Activated CD8-positive, alpha-beta memory T cell treated with anti-CD3 and anti-CD28 coated beads, Interleukin-2, amount 10 ng/mL, durations not matched to agents 7 days and 5 days (primary cell): ENCODE results near the gene NSMCE3. TPM values are rescaled to one million over a fixed set of nuclear protein-coding genes. Genes with fewer than 3 reads are reported as not detected.

Experiments used
- ATAC-seq: fragments of 150-1000 bp; cut with Tn5 transposase; one replicate; pipeline ENCODE4 v1.10.0; 2021; ENCODE audit warnings: moderate library complexity
- CTCF ChIA-PET: fragments of 350-600 bp; sonication (Branson Sonifier 250); formaldehyde crosslinking; loops from one replicate; lab custom pipeline; 2021; ENCODE audit warnings: antibody characterized with exemption; lab: Charles Lee
- DNase-seq: peaks from one replicate; pipeline ENCODE4 v3.0.0-alpha.2; 2020
- H3K27ac Mint-ChIP-seq: one replicate; pipeline ENCODE4 v1.8.0; 2021; ENCODE audit warnings: mild to moderate bottlenecking, mixed read lengths
- H3K27me3 Mint-ChIP-seq: one replicate; pipeline ENCODE4 v1.8.0; 2021; ENCODE audit warnings: mixed read lengths
- H3K36me3 Mint-ChIP-seq: one replicate; pipeline ENCODE4 v1.8.0; 2021; ENCODE audit warnings: mild to moderate bottlenecking, mixed read lengths
- H3K4me1 Mint-ChIP-seq: one replicate; pipeline ENCODE4 v1.8.0; 2021; ENCODE audit warnings: mixed read lengths
- H3K4me3 Mint-ChIP-seq: one replicate; pipeline ENCODE4 v1.8.0; 2021; ENCODE audit warnings: mild to moderate bottlenecking, moderate library complexity, mixed read lengths
- H3K9me3 Mint-ChIP-seq: one replicate; pipeline ENCODE4 v1.8.0; 2022; ENCODE audit warnings: low read depth, mixed read lengths
- total RNA-seq, 2 experiments: library from RNA; stranded (reverse); gene quantifications; one replicate each; pipeline ENCODE4 v1.2.3, GENCODE V29; 2021

Gene NSMCE3
- total RNA-seq, 2 experiments from 2014 or later = 8.7 to 9.2 TPM

DNA sequence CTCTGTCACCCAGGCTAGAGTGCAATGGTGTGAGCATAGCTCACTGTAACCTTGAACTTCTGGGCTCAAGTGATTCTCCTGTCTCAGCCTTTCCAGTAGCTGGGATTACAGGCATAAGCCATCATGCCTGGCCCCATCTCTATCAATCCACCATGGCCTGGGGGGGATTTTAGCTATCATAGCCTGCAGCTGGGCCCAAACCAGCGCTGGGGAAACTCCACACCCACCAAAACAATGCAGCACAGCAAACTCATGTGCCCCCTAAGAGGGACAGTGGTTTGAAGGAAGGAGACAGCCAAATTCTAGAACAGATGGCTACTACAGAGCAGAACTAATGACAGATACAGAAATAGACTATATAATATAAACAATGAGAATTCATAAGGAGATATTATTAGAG is 13.8 kb upstream of the NSMCE3 start:
- ATAC-seq (no peak), DNase-seq (no peak)
- H3K27me3 Mint-ChIP-seq = peaks cover 34% of the 10 kb centered on the region
- no peak overlapping the region for H3K4me3 Mint-ChIP-seq
- H3K9me3 Mint-ChIP-seq = no peaks in the 10 kb centered on the region
- no peaks in the 10 kb centered on the region for H3K4me1 Mint-ChIP-seq
- no peak overlapping the region for H3K27ac Mint-ChIP-seq
- CTCF ChIA-PET = no interaction called here
- no peaks in the 10 kb centered on the region for H3K36me3 Mint-ChIP-seq

DNA sequence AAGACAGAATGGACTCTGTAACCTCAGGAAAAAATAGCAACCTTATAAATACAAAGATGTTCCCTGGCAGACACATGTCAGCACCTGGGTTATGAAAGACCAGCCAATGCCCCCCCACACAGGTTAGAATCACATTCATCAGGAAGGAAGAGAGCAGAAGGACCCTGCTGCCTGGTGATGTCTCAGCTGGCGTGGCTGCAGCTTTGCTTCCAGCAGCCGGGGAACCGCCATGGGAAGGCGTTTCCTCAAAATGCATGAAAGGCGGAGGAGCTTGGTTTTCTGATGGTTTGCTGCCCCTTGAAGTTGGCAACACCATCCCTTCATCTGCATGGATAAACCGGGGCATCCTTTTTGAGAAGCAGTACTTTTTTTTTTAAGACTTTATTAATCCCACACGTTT is 10.9 kb upstream of the NSMCE3 start:
- no peak for ATAC-seq
- CTCF ChIA-PET = no interaction called here
- no peak overlapping the region for H3K27ac Mint-ChIP-seq
- no peak overlapping the region for H3K4me3 Mint-ChIP-seq
- no peaks in the 10 kb centered on the region for H3K36me3 Mint-ChIP-seq
- no peaks in the 10 kb centered on the region for H3K9me3 Mint-ChIP-seq
- H3K4me1 Mint-ChIP-seq = no peaks in the 10 kb centered on the region
- DNase-seq = no peak
- peaks cover 22% of the 10 kb centered on the region for H3K27me3 Mint-ChIP-seq

DNA sequence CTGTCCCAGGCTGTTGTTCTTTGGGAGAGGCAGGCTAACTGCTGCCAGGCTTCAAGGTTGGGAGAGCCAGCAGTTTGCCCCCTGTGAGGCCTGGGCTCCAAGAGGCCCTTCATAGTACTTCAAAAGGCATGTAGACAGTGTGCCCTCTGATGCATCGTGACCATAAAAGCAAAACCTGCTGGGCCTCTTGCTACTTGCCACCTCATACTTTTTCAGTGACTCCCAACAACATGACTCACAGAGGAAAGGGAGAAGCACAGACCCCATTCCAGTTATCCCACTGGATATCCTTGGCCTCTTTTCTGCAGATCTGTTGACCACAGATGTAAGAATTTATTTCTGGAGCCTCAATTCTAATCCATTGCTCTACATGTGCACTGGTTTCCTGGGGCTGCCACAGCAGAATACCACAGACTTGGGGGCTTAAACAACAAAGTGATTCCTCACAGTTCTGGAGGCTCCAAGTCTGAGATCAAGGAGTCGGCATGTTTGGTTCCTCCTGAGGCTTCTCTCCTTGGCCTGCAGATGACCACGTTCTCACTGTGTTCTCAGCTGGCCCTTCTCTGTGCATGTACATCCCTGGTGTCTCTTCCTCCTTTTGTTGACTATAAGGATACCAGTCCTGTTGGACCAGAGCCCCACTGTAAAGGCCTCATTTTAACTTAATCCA is 8.9 kb upstream of the NSMCE3 start:
- Mint-ChIP-seq H3K27ac (no peak overlapping the region), H3K4me1 (no peaks in the 10 kb centered on the region), H3K9me3 (no peaks in the 10 kb centered on the region), H3K27me3 (peaks cover 16% of the 10 kb centered on the region), H3K36me3 (no peaks in the 10 kb centered on the region), H3K4me3 (no peak overlapping the region)
- DNase-seq (no peak), ATAC-seq (no peak)
- CTCF ChIA-PET = no interaction called here

DNA sequence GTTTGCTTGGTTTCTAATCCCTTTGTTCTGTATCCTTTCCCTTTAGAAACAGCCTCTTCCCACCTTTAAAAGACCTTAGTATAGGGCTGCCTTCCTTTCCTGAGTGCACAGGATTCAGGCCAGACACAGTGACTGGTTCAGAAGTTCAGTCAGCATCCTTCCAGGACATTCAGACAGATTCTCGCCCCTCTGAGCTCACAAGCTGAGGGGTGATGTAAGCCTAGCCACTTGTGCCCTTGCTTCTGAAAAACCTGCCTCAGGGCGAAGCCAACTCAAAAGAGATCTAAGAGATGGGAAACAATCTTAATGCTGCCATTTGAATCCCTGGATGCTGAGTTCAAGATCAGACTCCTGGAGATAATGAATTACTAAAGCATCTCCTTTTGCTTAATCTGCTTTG is 6.7 kb upstream of the NSMCE3 start:
- ATAC-seq = no peak
- Mint-ChIP-seq H3K27me3 (peaks cover 11% of the 10 kb centered on the region), H3K4me1 (peaks cover 2% of the 10 kb centered on the region), H3K4me3 (no peak overlapping the region), H3K9me3 (no peaks in the 10 kb centered on the region), H3K36me3 (no peaks in the 10 kb centered on the region), H3K27ac (no peak overlapping the region)
- CTCF ChIA-PET = no interaction called here
- no peak for DNase-seq

DNA sequence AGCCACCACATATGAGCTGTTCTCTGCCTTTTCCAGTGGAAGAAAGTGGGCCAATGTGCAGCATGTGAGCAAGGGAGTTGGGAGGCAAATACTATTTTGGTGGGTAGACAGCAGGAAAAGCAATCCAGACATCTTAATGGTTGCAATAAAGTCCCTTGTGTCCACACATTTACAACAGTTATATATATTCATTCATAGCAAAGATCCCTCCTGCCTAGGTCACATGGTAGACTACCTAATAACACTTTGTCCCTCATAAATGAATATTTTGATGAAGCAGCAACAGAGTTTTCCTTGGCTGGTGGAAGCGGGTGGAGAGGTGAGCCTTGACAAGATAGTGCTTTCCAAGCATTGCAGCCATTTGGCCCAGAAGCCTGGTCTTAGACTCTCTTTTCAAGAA is 6.2 kb upstream of the NSMCE3 start:
- Mint-ChIP-seq H3K4me1 (peaks cover 6% of the 10 kb centered on the region), H3K36me3 (no peaks in the 10 kb centered on the region), H3K9me3 (no peaks in the 10 kb centered on the region), H3K27ac (no peak overlapping the region), H3K27me3 (peaks cover 11% of the 10 kb centered on the region), H3K4me3 (no peak overlapping the region)
- ATAC-seq (no peak), DNase-seq (no peak)
- CTCF ChIA-PET = no interaction called here

DNA sequence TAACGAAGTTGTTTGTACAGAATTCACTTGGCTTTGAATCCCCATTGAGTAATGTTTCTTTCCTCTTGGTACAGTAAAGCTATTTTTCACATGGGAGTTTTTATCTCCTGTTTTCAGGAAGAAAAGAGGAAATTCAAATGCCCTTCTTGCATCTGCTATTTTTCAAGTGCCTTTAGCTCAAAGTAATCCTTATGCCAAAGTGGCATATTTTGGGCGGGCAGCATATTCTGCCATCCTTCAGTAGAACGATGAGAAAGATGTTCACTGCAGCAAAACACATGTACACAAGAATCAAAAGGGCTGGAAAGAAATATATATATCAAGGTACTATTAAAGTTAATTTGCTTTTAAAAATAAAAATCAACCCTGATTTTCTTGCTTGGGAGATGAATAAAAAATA is 5.3 kb upstream of the NSMCE3 start:
- peaks cover 8% of the 10 kb centered on the region for H3K27me3 Mint-ChIP-seq
- H3K27ac Mint-ChIP-seq = no peak overlapping the region
- no peak for DNase-seq
- H3K9me3 Mint-ChIP-seq = no peaks in the 10 kb centered on the region
- H3K4me3 Mint-ChIP-seq = no peak overlapping the region
- CTCF ChIA-PET = no interaction called here
- H3K36me3 Mint-ChIP-seq = no peaks in the 10 kb centered on the region
- peaks cover 12% of the 10 kb centered on the region for H3K4me1 Mint-ChIP-seq
- ATAC-seq = no peak

DNA sequence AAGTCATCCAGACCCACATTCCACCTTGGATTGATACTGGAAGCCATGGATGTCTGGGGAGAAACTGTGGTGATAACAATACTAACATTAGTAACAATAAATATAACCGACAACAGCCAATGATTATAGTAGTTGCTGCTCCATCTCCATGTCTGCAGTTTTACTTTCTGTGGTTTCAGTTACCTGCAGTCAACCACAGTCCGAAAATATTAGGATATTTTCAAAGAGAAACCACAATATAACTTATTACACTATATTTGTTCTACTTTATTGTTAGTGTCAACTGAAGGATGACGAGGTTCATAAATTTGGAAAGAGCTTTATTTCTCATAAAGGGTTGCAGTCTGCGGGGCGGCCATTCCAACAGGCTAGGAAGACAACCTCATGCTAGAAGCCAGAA is 2.6 kb upstream of the NSMCE3 start:
- peaks cover 31% of the 10 kb centered on the region for H3K4me1 Mint-ChIP-seq
- H3K36me3 Mint-ChIP-seq = peaks cover 1% of the 10 kb centered on the region
- no peaks in the 10 kb centered on the region for H3K9me3 Mint-ChIP-seq
- CTCF ChIA-PET = no interaction called here
- ATAC-seq (no peak), DNase-seq (no peak)
- H3K27me3 Mint-ChIP-seq = peaks cover 5% of the 10 kb centered on the region
- no peak overlapping the region for H3K4me3 Mint-ChIP-seq
- no peak overlapping the region for H3K27ac Mint-ChIP-seq

DNA sequence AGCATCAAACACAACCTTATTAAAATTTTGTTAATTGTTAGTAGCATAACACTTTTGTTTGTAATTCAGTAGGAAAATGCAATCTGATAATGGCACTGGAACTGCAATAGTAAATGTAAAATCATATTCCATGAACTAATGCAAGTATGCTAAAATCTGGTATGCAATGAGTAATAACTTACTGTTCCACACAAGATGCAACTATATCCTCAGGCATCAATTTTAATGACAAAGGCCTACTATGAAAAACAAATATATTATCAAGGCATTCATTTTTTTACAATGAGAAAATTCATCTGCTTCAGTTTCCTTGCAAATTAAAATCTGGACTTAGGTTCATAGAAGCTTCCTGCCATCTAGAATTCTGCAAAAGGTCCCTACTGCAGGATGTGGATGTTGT is 1.4 kb upstream of the NSMCE3 start:
- peaks cover 43% of the 10 kb centered on the region for H3K4me1 Mint-ChIP-seq
- no peak for DNase-seq
- peaks cover 1% of the 10 kb centered on the region for H3K36me3 Mint-ChIP-seq
- H3K9me3 Mint-ChIP-seq = no peaks in the 10 kb centered on the region
- H3K27me3 Mint-ChIP-seq = peaks cover 5% of the 10 kb centered on the region
- ATAC-seq = no peak
- no peak overlapping the region for H3K4me3 Mint-ChIP-seq
- H3K27ac Mint-ChIP-seq = no peak overlapping the region
- CTCF ChIA-PET = interaction anchor here (1.1 kb wide), 1 partner anchor 181 kb away, joined by 3 read pairs; no protein-coding TSS in a partner anchor

DNA sequence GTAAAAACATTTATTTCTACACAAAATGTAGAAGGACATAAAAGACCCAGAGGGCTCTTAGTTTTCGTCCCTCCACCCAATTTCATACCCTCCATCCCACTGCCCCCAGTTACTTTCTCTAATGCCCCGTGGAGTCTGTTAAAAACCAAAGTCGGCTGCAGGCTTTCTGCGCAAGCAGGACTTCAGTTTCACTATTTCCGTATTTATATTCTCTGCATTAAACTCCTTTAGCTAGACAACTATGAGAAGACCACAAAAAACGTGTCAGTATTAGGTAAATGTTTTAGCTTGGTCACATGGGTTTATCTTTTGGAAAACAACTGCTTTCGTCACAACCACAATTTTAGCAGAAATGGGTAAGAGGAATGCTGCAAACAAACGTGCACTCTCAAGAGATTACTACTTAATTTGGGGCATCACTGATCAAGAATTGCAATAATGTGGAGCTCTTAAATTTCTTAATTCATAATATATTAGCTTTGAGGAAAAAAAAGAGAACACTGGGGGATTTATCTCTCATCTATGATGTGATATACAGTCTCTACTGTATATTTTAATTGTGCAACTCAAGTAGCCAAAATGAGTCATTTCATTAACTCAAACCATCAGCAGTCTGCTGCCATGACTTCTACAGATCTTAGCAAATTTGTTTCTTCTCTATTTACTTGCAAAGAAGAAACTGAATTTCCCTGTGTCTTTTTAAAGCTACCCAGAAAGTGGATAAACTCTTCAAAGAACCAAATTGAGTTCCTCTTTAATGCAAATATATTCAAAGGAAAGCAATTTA is 740 bp upstream of the NSMCE3 start:
- Mint-ChIP-seq H3K4me1 (peaks cover 46% of the 10 kb centered on the region), H3K4me3 (peak overlapping the region; percentile 96), H3K36me3 (peaks cover 1% of the 10 kb centered on the region), H3K27me3 (peaks cover 5% of the 10 kb centered on the region), H3K9me3 (no peaks in the 10 kb centered on the region), H3K27ac (peak overlapping the region; percentile 100)
- DNase-seq = no peak
- peak; percentile 20 for ATAC-seq
- CTCF ChIA-PET = interaction anchor here (1.1 kb wide), 1 partner anchor 181 kb away, joined by 3 read pairs; no protein-coding TSS in a partner anchor

DNA sequence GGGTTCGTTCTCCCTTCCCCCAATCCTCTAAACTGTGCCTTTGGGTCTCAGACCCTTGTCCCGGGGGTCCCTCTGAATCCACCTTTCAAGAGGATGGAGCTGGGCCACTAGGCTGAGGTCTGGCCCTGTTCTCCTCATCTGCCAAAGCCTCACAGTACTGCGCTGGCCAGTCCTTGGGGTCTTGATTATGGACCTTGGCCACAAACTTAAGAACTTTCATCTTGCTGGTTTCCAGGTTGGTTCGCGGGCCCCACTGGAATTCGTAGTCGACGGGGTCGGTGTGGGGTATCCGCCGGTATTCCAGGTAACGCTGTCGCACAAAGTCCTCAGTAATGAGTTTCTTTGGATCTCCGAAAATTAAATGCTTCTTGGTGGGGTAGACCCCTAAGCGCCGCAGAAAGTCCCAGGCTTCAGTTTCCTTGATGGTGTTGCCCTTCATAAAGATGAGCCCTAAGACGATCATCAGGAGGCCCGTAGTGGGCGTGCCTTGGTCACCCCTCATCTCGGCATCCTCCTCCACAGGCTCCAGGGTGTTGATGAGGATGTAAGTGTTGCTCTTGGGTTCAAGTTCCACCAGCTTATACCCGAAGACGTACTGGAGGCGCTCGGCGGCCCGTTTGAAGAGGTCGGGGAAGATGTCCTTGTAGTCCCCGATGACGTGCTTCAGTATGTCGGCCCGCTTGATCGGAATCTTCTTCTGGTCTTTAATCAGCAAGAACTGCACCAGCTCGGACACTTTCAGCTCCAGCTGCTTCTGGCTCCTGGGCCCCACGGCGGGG is 727 bp downstream of the NSMCE3 start:
- peak; percentile 45 for ATAC-seq
- CTCF ChIA-PET = interaction anchor here (1.0 kb wide), 1 partner anchor 167 kb away, joined by 3 read pairs; no protein-coding TSS in a partner anchor

DNA sequence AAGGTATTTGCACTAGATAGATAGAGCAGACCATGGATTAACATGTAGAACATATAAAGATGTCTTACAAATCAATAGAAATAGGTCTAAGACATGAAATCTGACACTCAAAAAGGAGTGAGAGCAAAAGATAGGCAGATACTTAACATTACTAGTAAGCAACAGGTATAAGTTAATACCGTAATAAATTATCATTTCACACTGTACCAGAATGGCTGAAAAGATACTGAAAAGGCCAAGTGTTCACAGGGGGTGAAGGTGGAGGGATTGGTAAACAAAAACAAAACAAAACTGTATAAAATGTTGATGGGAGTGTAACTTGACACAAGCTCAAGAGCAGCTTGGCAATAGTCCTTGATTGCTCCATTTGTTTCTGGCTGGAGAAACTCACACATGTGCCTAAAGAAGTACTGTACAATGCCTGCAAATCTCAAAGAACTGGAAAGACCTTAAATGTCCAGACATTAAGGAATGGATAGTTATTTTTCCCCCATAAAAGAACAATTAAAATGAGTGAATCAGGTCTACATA is 3.5 kb downstream of the NSMCE3 start:
- Mint-ChIP-seq H3K9me3 (no peaks in the 10 kb centered on the region), H3K27me3 (no peaks in the 10 kb centered on the region), H3K36me3 (peaks cover 1% of the 10 kb centered on the region), H3K4me3 (no peak overlapping the region), H3K4me1 (peaks cover 43% of the 10 kb centered on the region), H3K27ac (no peak overlapping the region)
- no peak for DNase-seq
- CTCF ChIA-PET = no interaction called here
- ATAC-seq = no peak

More for the DNA sequence above, 727 bp downstream of the NSMCE3 start:
- Mint-ChIP-seq H3K9me3 (no peaks in the 10 kb centered on the region), H3K4me3 (peak overlapping the region; percentile 96), H3K4me1 (peaks cover 46% of the 10 kb centered on the region), H3K27ac (peak overlapping the region; percentile 99), H3K36me3 (peaks cover 1% of the 10 kb centered on the region), H3K27me3 (no peaks in the 10 kb centered on the region)
- DNase-seq = peak; percentile 72

DNA sequence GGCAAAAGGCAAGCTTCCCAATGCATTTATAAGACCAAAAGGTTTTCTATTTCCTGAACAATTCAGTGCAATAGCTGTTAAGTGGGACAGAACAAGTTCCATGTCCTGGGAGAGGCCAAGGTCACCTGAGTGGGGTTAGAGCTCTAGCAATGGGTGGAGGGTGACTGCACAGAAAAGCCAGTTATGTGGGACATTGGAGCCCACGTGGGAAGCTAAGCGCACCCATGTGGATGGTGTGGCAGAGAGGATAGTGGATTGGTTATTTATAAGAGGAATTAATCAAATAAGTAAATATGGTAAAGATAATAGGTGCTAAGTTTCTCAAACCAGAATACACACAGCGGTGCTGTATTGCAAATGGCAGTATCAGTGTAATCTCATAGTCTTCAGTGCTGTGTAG is 6.3 kb downstream of the NSMCE3 start:
- CTCF ChIA-PET = no interaction called here

DNA sequence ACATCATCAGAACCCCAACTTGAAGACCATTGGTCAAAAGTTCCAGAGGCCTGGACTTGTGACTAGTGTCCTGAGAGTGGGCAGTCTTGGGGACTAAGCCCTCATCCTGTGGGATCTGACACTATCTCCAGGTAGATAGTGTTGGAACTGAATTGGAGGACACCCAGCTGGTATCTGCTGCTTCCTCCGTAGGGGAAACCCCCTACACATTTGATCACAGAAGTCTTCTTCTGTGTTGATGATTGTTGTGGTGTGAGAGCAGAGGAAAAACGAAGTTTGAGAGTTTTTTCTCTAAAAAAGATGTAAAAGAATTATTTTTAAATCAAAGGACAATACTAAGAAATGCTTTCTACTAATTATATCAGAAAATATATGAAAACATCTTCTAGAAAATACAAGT is 6.9 kb downstream of the NSMCE3 start:
- Mint-ChIP-seq H3K27me3 (peaks cover 3% of the 10 kb centered on the region), H3K9me3 (no peaks in the 10 kb centered on the region), H3K27ac (no peak overlapping the region), H3K4me1 (peaks cover 18% of the 10 kb centered on the region), H3K4me3 (no peak overlapping the region), H3K36me3 (no peaks in the 10 kb centered on the region)
- DNase-seq = no peak
- CTCF ChIA-PET = no interaction called here
- ATAC-seq = no peak

More for the DNA sequence above, 6.3 kb downstream of the NSMCE3 start:
- H3K36me3 Mint-ChIP-seq = no peaks in the 10 kb centered on the region
- H3K4me1 Mint-ChIP-seq = peaks cover 22% of the 10 kb centered on the region
- H3K4me3 Mint-ChIP-seq = no peak overlapping the region
- no peak overlapping the region for H3K27ac Mint-ChIP-seq
- DNase-seq (no peak), ATAC-seq (no peak)
- H3K27me3 Mint-ChIP-seq = peaks cover 3% of the 10 kb centered on the region
- H3K9me3 Mint-ChIP-seq = no peaks in the 10 kb centered on the region
